ENCODE measurements around the gene ZNF771. TPM values are rescaled to one million over a fixed set of nuclear protein-coding genes. Genes with fewer than 3 reads are reported as not detected.

ZNF771 gene
- total RNA-seq, 1 experiment from 2014 or later, result 19.0 TPM

GRCh38 chr16:30418350-30419181 is 11.2 kb downstream of the ZNF771 start:
- no peak for TF ChIP-seq EZH2 (IDR thresholded peaks at IDR 0.05; ENCODE audit: low read depth)
- TF ChIP-seq CTCF (conservative IDR thresholded peaks at IDR 0.05), result no peak; the same call in 1 of the 2 replicates
- H4K20me1 ChIP-seq (ENCODE audit: insufficient read depth), result no peaks in the 10 kb centered on the region
- peak overlapping the region; percentile 69; the same call in 1 of the 2 replicates for H3K4me3 ChIP-seq
- BruUV-seq (replicated peaks), result no TSS peak
- H3K9me2 ChIP-seq (ENCODE audit: insufficient read depth), result no peaks in the 10 kb centered on the region
- peaks cover 46% of the 10 kb centered on the region for H3F3A ChIP-seq (ENCODE audit: insufficient read depth, low read depth)
- peaks cover 7% of the 10 kb centered on the region; the same call in 1 of the 2 replicates for H3K4me1 ChIP-seq (replicated peaks; ENCODE audit: insufficient read depth)
- H3K4me2 ChIP-seq, result peak overlapping the region; percentile 81
- ChIA-PET CTCF (interaction anchor here (0.6 to 1.5 kb wide), 4 partner anchors 11 to 275 kb away, joined by 3 to 11 read pairs (median 6); partner anchors contain the start of gene DCTPP1), POLR2A (ENCODE audit: unreplicated experiment) (interaction anchor here (0.6 to 1.3 kb wide), 5 partner anchors 17 to 237 kb away, joined by 3 to 16 read pairs (median 3); no protein-coding TSS in a partner anchor)
- intact Hi-C loops (cut with micrococcal nuclease; ENCODE audit: unreplicated experiment), result no loop called here
- H3K36me3 ChIP-seq (ENCODE audit: low read depth), result peaks cover 3% of the 10 kb centered on the region; the same call in 1 of the 2 replicates
- peak overlapping the region; percentile 52 for H2AFZ ChIP-seq
- no peaks in the 10 kb centered on the region for H3K79me2 ChIP-seq (ENCODE audit: low read depth)
- no peak for DNase-seq
- H3K9me3 ChIP-seq (ENCODE audit: insufficient read depth, low read depth), result no peaks in the 10 kb centered on the region
- H3K27me3 ChIP-seq (ENCODE audit: insufficient read depth, low read depth), result no peaks in the 10 kb centered on the region
- H3K27ac ChIP-seq, result peak overlapping the region; percentile 49; the same call in 1 of the 2 replicates

GRCh38 chr16:30421010-30421409 is 13.6 kb downstream of the ZNF771 start:
- ChIA-PET CTCF (interaction anchor here (0.6 kb wide), 1 partner anchor 477 kb away, joined by 4 read pairs; no protein-coding TSS in a partner anchor), POLR2A (ENCODE audit: unreplicated experiment) (no interaction called here)
- DNase-seq, result no peak
- TF ChIP-seq CTCF (conservative IDR thresholded peaks at IDR 0.05) (no peak), EZH2 (IDR thresholded peaks at IDR 0.05; ENCODE audit: low read depth) (no peak)
- H3K36me3 ChIP-seq (ENCODE audit: low read depth), result 0 out of 2 replicates have a peak, but pooled peaks cover 7% of the 10 kb centered on the region
- H3K9me3 ChIP-seq (ENCODE audit: insufficient read depth, low read depth), result no peaks in the 10 kb centered on the region
- no peaks in the 10 kb centered on the region for H4K20me1 ChIP-seq (ENCODE audit: insufficient read depth)
- no peak overlapping the region for H2AFZ ChIP-seq
- no peaks in the 10 kb centered on the region for H3K27me3 ChIP-seq (ENCODE audit: insufficient read depth, low read depth)
- H3K79me2 ChIP-seq (ENCODE audit: low read depth), result 0 out of 2 replicates have a peak, but pooled peaks cover 9% of the 10 kb centered on the region
- no TSS peak for BruUV-seq (replicated peaks)
- H3K9me2 ChIP-seq (ENCODE audit: insufficient read depth), result no peaks in the 10 kb centered on the region
- H3K4me1 ChIP-seq (replicated peaks; ENCODE audit: insufficient read depth), result peaks cover 7% of the 10 kb centered on the region; the same call in 1 of the 2 replicates
- H3K27ac ChIP-seq, result no peak overlapping the region
- intact Hi-C loops (cut with micrococcal nuclease; ENCODE audit: unreplicated experiment), result no loop called here
- H3K4me2 ChIP-seq, result no peak overlapping the region
- H3K4me3 ChIP-seq, result no peak overlapping the region
- H3F3A ChIP-seq (ENCODE audit: insufficient read depth, low read depth), result peaks cover 34% of the 10 kb centered on the region

- Histone ChIP-seq H3K9me3 (ENCODE audit: insufficient read depth, low read depth) (no peaks in the 10 kb centered on the region), H3K4me1 (replicated peaks; ENCODE audit: insufficient read depth) (peaks cover 12% of the 10 kb centered on the region), H3K79me2 (ENCODE audit: low read depth) (peaks cover 37% of the 10 kb centered on the region), H3K27ac (no peak overlapping the region), H3K36me3 (ENCODE audit: low read depth) (peaks cover 12% of the 10 kb centered on the region; the same call in 1 of the 2 replicates), H3K27me3 (ENCODE audit: insufficient read depth, low read depth) (no peaks in the 10 kb centered on the region), H3K4me3 (no peak overlapping the region), H3K9me2 (ENCODE audit: insufficient read depth) (no peaks in the 10 kb centered on the region), H4K20me1 (ENCODE audit: insufficient read depth) (no peaks in the 10 kb centered on the region), H3K4me2 (no peak overlapping the region), H3F3A (ENCODE audit: insufficient read depth, low read depth) (peaks cover 17% of the 10 kb centered on the region; the same call in 1 of the 2 replicates), H2AFZ (no peak overlapping the region)
- ChIA-PET POLR2A (ENCODE audit: unreplicated experiment) (no interaction called here), CTCF (no interaction called here)
- DNase-seq, result no peak
- intact Hi-C loops (cut with micrococcal nuclease; ENCODE audit: unreplicated experiment), result no loop called here
- BruUV-seq (replicated peaks), result no TSS peak
- TF ChIP-seq EZH2 (IDR thresholded peaks at IDR 0.05; ENCODE audit: low read depth) (no peak), CTCF (conservative IDR thresholded peaks at IDR 0.05) (no peak)
These were observed 20.6 kb downstream of the ZNF771 start for GRCh38 chr16:30428055-30428454.

Measured in PC-9 (cell line).